Caco-2 (cell line): ENCODE results near the gene CLHC1. TPM values are rescaled to one million over a fixed set of nuclear protein-coding genes. Genes with fewer than 3 reads are reported as not detected.

Experiments
- BruUV-seq: library from RNA; stranded (reverse); fragments of 400-500 nt; replicated peaks from 2 replicates; lab custom pipeline; 2021; lab: Mats Ljungman, UMichigan
- CTCF ChIA-PET: fragments of 300-600 bp; sonication (Branson Sonifier 250); formaldehyde crosslinking; loops from one replicate; lab custom pipeline; 2022; ENCODE audit warnings: antibody characterized with exemption; lab: Charles Lee
- POLR2A ChIA-PET: fragments of 300-600 bp; sonication (Branson Sonifier 250); formaldehyde crosslinking; loops from one replicate; lab custom pipeline; 2022; ENCODE audit warnings: antibody characterized with exemption; lab: Charles Lee
- DNase-seq, 2 experiments: peaks; one replicate each; pipeline versions ENCODE4 v3.0.0 to v3.0.0-alpha.2; 2020 to 2022
- H3K27me3 ChIP-seq: replicated peaks from 2 replicates; pipeline ENCODE4 v1.6.0; 2011; ENCODE audit warnings: low read length; ENCODE audit not compliant: control insufficient read depth, insufficient read depth
- H3K36me3 ChIP-seq: 2 replicates; pipeline ENCODE4 v1.5.1; 2011; ENCODE audit warnings: low read length; ENCODE audit not compliant: control insufficient read depth, insufficient read depth
- H3K4me1 ChIP-seq: fragments of 250-450 bp; sonication (Bioruptor Pico); 2 replicates; pipeline ENCODE4 v1.5.1; 2020; ENCODE audit warnings: mild to moderate bottlenecking
- H3K4me3 ChIP-seq: 2 replicates; pipeline ENCODE4 v1.5.1; 2011; ENCODE audit warnings: low read depth, mild to moderate bottlenecking, control low read depth, low read length
- H3K9me3 ChIP-seq: fragments of 250-450 bp; sonication (Bioruptor Pico); 2 replicates; pipeline ENCODE4 v1.5.1; 2020; ENCODE audit warnings: mild to moderate bottlenecking, moderate library complexity
- H3K27ac Mint-ChIP-seq: one replicate; pipeline ENCODE4 v1.8.0; 2022; ENCODE audit warnings: mixed read lengths; ENCODE audit not compliant: unreplicated experiment
- H3K27me3 Mint-ChIP-seq: one replicate; pipeline ENCODE4 v1.8.0; 2022; ENCODE audit warnings: mixed read lengths; ENCODE audit not compliant: insufficient read depth, unreplicated experiment
- H3K36me3 Mint-ChIP-seq: one replicate; pipeline ENCODE4 v1.8.0; 2022; ENCODE audit warnings: mild to moderate bottlenecking, mixed read lengths; ENCODE audit not compliant: insufficient read depth, unreplicated experiment
- H3K4me1 Mint-ChIP-seq: one replicate; pipeline ENCODE4 v1.8.0; 2022; ENCODE audit warnings: low read depth, mixed read lengths; ENCODE audit not compliant: unreplicated experiment
- H3K4me3 Mint-ChIP-seq: one replicate; pipeline ENCODE4 v1.8.0; 2022; ENCODE audit warnings: mild to moderate bottlenecking, moderate library complexity, mixed read lengths; ENCODE audit not compliant: unreplicated experiment
- H3K9me3 Mint-ChIP-seq: one replicate; pipeline ENCODE4 v1.8.0; 2022; ENCODE audit warnings: mixed read lengths; ENCODE audit not compliant: unreplicated experiment
- CTCF ChIP-seq, 2 experiments: fragments of 200-600 bp in 1 of 2; IDR thresholded peaks; 1 replicate in 1 of 2; 2 replicates in 1 of 2; pipeline versions ENCODE4 v1.5.1 to v1.8.0; 2011 to 2022; ENCODE audit warnings: antibody characterized with exemption in 1 of 2, control low read depth in 1 of 2, inconsistent platforms in 1 of 2, low read depth in 1 of 2, low read length in 1 of 2, mild to moderate bottlenecking in 1 of 2, moderate library complexity in 1 of 2; ENCODE audit not compliant: insufficient read depth in 1 of 2, severe bottlenecking in 1 of 2, unreplicated experiment in 1 of 2
- intact Hi-C: fragments of 100-400 bp; cut with micrococcal nuclease; formaldehyde crosslinking; loops from one replicate; pipeline ENCODE4 v1.10.0; 2022; ENCODE audit not compliant: unreplicated experiment
- total RNA-seq: library from RNA; stranded (reverse); gene quantifications from 2 replicates; pipeline ENCODE4 v1.2.3, GENCODE V29; 2022

CLHC1 gene
- total RNA-seq, 1 experiment from 2014 or later: 13.4 TPM

GRCh38 chr2:55180374-55180773 lies 51.7 kb downstream of the CLHC1 start:
- no peaks in the 10 kb centered on the region for H3K36me3 ChIP-seq
- Mint-ChIP-seq H3K27ac (no peak overlapping the region), H3K27me3 (no peaks in the 10 kb centered on the region), H3K9me3 (peaks cover 10% of the 10 kb centered on the region), H3K36me3 (no peaks in the 10 kb centered on the region), H3K4me3 (no peak overlapping the region), H3K4me1 (peaks cover 17% of the 10 kb centered on the region)
- no peak for TF ChIP-seq CTCF (IDR thresholded peaks at IDR 0.05; ENCODE audit: insufficient read depth in 1 of 2, low read depth in 1 of 2, low read length in 1 of 2, severe bottlenecking in 1 of 2, unreplicated experiment in 1 of 2)
- no peaks in the 10 kb centered on the region for H3K27me3 ChIP-seq
- CTCF ChIA-PET: no interaction called here
- H3K4me1 ChIP-seq: 0 out of 2 replicates have a peak, but pooled peaks cover 7% of the 10 kb centered on the region
- H3K9me3 ChIP-seq: no peaks in the 10 kb centered on the region
- intact Hi-C loops: no loop called here
- POLR2A ChIA-PET: no interaction called here
- no TSS peak for BruUV-seq
- DNase-seq: no peak
- H3K4me3 ChIP-seq: no peak overlapping the region

- no TSS peak for BruUV-seq
- TF ChIP-seq CTCF (IDR thresholded peaks at IDR 0.05; ENCODE audit: insufficient read depth in 1 of 2, low read depth in 1 of 2, low read length in 1 of 2, severe bottlenecking in 1 of 2, unreplicated experiment in 1 of 2): no peak
- no peak overlapping the region for H3K4me3 Mint-ChIP-seq
- ChIA-PET CTCF (interaction anchor here (0.6 to 1.7 kb wide), 6 partner anchors 11 to 343 kb away, joined by 3 to 14 read pairs (median 4); partner anchors contain the start of gene CFAP36), POLR2A (no interaction called here)
- H3K36me3 Mint-ChIP-seq: no peaks in the 10 kb centered on the region
- Histone ChIP-seq H3K36me3 (no peaks in the 10 kb centered on the region), H3K4me1 (no peaks in the 10 kb centered on the region), H3K27me3 (no peaks in the 10 kb centered on the region), H3K9me3 (no peaks in the 10 kb centered on the region), H3K4me3 (no peak overlapping the region)
- DNase-seq: no peak
- intact Hi-C loops: loop anchor here (10.0 kb wide), 2 partner anchors 511 to 1071 kb away; no protein-coding TSS in a partner anchor
- no peaks in the 10 kb centered on the region for H3K27me3 Mint-ChIP-seq
- no peak overlapping the region for H3K27ac Mint-ChIP-seq
- no peaks in the 10 kb centered on the region for H3K9me3 Mint-ChIP-seq
- peaks cover 12% of the 10 kb centered on the region for H3K4me1 Mint-ChIP-seq
These were observed 56.0 kb downstream of the CLHC1 start for GRCh38 chr2:55176094-55176415.

- Mint-ChIP-seq H3K4me3 (no peak overlapping the region), H3K36me3 (no peaks in the 10 kb centered on the region), H3K27me3 (no peaks in the 10 kb centered on the region), H3K27ac (no peak overlapping the region), H3K4me1 (peaks cover 12% of the 10 kb centered on the region), H3K9me3 (no peaks in the 10 kb centered on the region)
- CTCF ChIA-PET: interaction anchor here (0.6 to 1.7 kb wide), 8 partner anchors 10 to 484 kb away, joined by 3 to 14 read pairs (median 3); partner anchors contain the start of genes CFAP36 and RTN4
- BruUV-seq: no TSS peak
- POLR2A ChIA-PET: no interaction called here
- intact Hi-C loops: loop anchor here (1.0 to 10.0 kb wide), 4 partner anchors 160 to 1071 kb away; no protein-coding TSS in a partner anchor
- no peaks in the 10 kb centered on the region for H3K9me3 ChIP-seq
- peak in 1 of 2 experiments; percentile 36 for DNase-seq
- H3K4me1 ChIP-seq: no peaks in the 10 kb centered on the region
- peak; percentile 44 to 50 for TF ChIP-seq CTCF (IDR thresholded peaks at IDR 0.05; ENCODE audit: insufficient read depth in 1 of 2, low read depth in 1 of 2, low read length in 1 of 2, severe bottlenecking in 1 of 2, unreplicated experiment in 1 of 2)
- no peak overlapping the region for H3K4me3 ChIP-seq
- no peaks in the 10 kb centered on the region for H3K36me3 ChIP-seq
- H3K27me3 ChIP-seq: no peaks in the 10 kb centered on the region
These were observed 56.6 kb downstream of the CLHC1 start for GRCh38 chr2:55175254-55176093.
